Peyer's patch (tissue), 4 donors: ENCODE results near the gene DMD. TPM values are rescaled to one million over a fixed set of nuclear protein-coding genes. Genes with fewer than 3 reads are reported as not detected.

Experiments
- DNase-seq, 3 donors: peaks; one replicate each; pipeline ENCODE4 v3.0.0-alpha.2; 2017 to 2019
- H3K27ac ChIP-seq, 4 donors: fragments of 200-600 bp; sonication (generic); one replicate each; pipeline ENCODE4 v1.5.1; 2016 to 2019
- H3K27me3 ChIP-seq, 2 donors: fragments of 200-600 bp; sonication (generic); one replicate each; pipeline ENCODE4 v1.5.1; 2019
- H3K36me3 ChIP-seq, 3 donors: fragments of 200-600 bp; sonication (generic); one replicate each; pipeline ENCODE4 v1.5.1; 2016 to 2019
- H3K4me1 ChIP-seq, 4 donors: fragments of 200-600 bp; sonication (generic); one replicate each; pipeline ENCODE4 v1.5.1; 2016 to 2019
- H3K4me3 ChIP-seq, 4 donors: fragments of 200-600 bp; sonication (generic); 1 replicate in 3 of 4; 2 replicates in 1 of 4; pipeline ENCODE4 v1.5.1; 2016 to 2019; ENCODE audit warnings: mild to moderate bottlenecking in 1 of 4
- H3K9me3 ChIP-seq, 4 donors: fragments of 200-600 bp; sonication (generic); one replicate each; pipeline ENCODE4 v1.5.1; 2016 to 2019; ENCODE audit warnings: mild to moderate bottlenecking in 1 of 4
- POLR2A ChIP-seq, 2 donors: fragments of 450-650 bp; IDR thresholded peaks; one replicate each; pipeline ENCODE4 v1.5.1; 2017; ENCODE audit warnings: antibody characterized with exemption in 2 of 2, mild to moderate bottlenecking in 2 of 2, moderate library complexity in 2 of 2
- total RNA-seq, 4 donors: library from RNA; depleted of rRNA; stranded (reverse); fragments of >200 nt; gene quantifications; one replicate each; pipeline ENCODE4 v1.1.0, GENCODE V29; 2016
- TF ChIP-seq, protein P1 (sequence below), 6 experiments: fragments of 450-650 bp in 4 of 6; fragments of 200-600 bp in 2 of 6; sonication (generic) in 1 of 6; IDR thresholded peaks; one replicate each; pipeline ENCODE4 v1.5.1; 2017 to 2019; ENCODE audit warnings: antibody characterized with exemption in 6 of 6, mild to moderate bottlenecking in 3 of 6, moderate library complexity in 1 of 6

DMD gene
- total RNA-seq, 4 donors from 2014 or later = 15.8 to 109 (median 19.1) TPM

DNA sequence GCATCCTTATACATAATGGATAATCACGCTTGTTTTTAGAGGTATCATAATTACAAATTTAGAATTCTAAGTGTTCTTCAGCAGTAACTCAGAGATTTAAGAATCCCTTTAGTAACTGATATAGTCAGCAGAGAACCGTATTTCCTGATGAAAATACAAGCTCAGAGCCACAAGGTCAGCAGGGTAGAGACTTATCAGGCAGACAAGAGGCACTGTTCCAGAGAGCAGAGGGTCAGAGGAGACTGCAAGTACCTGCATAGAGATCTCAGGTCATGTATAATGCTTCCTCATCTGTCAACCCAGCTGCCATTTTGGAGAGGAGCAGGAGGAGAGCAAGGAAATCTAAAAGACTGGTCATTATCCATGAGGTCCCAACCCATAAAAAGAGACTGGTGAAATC is 1352.4 kb downstream of the DMD start:
- Histone ChIP-seq H3K27me3 (no peaks in the 10 kb centered on the region), H3K9me3 (no peaks in the 10 kb centered on the region), H3K4me1 (no peaks in the 10 kb centered on the region), H3K4me3 (no peak overlapping the region), H3K27ac (no peak overlapping the region), H3K36me3 (no peaks in the 10 kb centered on the region)
- TF ChIP-seq, protein P1, sequence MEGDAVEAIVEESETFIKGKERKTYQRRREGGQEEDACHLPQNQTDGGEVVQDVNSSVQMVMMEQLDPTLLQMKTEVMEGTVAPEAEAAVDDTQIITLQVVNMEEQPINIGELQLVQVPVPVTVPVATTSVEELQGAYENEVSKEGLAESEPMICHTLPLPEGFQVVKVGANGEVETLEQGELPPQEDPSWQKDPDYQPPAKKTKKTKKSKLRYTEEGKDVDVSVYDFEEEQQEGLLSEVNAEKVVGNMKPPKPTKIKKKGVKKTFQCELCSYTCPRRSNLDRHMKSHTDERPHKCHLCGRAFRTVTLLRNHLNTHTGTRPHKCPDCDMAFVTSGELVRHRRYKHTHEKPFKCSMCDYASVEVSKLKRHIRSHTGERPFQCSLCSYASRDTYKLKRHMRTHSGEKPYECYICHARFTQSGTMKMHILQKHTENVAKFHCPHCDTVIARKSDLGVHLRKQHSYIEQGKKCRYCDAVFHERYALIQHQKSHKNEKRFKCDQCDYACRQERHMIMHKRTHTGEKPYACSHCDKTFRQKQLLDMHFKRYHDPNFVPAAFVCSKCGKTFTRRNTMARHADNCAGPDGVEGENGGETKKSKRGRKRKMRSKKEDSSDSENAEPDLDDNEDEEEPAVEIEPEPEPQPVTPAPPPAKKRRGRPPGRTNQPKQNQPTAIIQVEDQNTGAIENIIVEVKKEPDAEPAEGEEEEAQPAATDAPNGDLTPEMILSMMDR (IDR thresholded peaks at IDR 0.05) = no peak
- DNase-seq = no peak

DNA sequence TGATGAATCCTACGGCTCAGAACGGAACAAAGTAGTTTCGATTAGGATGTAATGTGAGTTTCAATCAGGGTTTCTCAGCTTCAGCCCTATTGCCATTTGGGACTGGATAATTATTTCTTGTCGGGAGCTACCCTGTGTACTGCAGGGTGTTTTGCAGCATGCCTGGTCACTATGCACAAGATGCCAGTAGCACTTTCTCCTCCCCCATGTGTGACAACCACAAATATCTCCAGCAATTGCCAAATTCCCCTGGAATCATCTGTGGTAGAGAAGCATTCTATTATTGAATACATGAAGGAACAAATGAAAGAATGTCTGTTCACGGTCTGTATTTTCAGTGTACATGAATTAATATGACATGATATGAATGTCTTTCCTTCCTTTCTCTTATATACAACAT is 1356.6 kb downstream of the DMD start:
- Histone ChIP-seq H3K9me3 (no peaks in the 10 kb centered on the region), H3K4me1 (no peaks in the 10 kb centered on the region), H3K4me3 (no peak overlapping the region), H3K36me3 (no peaks in the 10 kb centered on the region), H3K27me3 (no peaks in the 10 kb centered on the region), H3K27ac (no peak overlapping the region)
- no peak for DNase-seq
- TF ChIP-seq POLR2A (IDR thresholded peaks at IDR 0.05) = no peak
- TF ChIP-seq, protein P1 (IDR thresholded peaks at IDR 0.05) = no peak

DNA sequence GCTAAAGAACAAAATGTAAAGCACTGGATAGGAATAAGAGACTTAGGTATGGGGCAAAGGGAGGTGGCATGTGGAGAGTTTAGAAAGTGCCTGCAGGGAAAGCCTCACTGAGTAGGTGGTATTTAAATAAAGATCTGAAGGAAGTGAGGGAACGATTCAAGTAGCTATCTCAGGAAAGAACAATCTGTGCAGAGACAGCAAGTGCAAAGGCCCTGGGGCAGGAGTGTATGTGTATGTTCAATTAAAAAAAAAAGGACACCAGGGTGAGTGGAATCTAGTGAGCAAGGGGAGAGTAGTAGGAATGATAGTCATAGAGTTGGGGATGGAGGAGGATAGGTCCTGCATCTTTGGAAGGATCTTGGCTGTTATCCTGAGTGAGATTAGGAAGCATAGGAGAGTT is 1359.6 kb downstream of the DMD start:
- DNase-seq = no peak
- no peaks in the 10 kb centered on the region for H3K27me3 ChIP-seq
- no peaks in the 10 kb centered on the region for H3K9me3 ChIP-seq
- no peak overlapping the region for H3K27ac ChIP-seq
- H3K4me3 ChIP-seq = no peak overlapping the region
- no peaks in the 10 kb centered on the region for H3K36me3 ChIP-seq
- H3K4me1 ChIP-seq = no peaks in the 10 kb centered on the region
- TF ChIP-seq POLR2A (IDR thresholded peaks at IDR 0.05) = no peak
- TF ChIP-seq, protein P1 (IDR thresholded peaks at IDR 0.05) = no peak

DNA sequence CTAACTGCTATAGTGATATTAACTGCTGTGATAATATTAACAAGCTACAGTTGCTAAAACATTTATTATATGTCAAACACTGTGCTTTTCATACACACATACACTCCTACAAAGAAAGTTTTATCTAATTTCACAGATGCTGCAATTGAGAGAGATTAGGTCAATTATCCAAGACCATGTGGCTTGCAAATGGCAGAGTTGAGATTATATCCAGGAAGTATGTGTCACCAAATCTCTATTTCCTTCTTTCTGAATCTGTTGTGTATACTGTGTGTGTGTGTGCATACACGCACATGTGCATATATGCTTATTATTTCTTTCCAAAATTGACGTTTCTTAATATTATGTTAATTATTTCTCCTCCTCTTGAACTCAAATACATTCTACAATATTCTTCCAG is 1363.6 kb downstream of the DMD start:
- TF ChIP-seq, protein P1 (IDR thresholded peaks at IDR 0.05) = no peak
- TF ChIP-seq POLR2A (IDR thresholded peaks at IDR 0.05) = no peak
- Histone ChIP-seq H3K4me3 (no peak overlapping the region), H3K9me3 (no peaks in the 10 kb centered on the region), H3K4me1 (no peaks in the 10 kb centered on the region), H3K36me3 (no peaks in the 10 kb centered on the region), H3K27ac (no peak overlapping the region), H3K27me3 (no peaks in the 10 kb centered on the region)
- no peak for DNase-seq

DNA sequence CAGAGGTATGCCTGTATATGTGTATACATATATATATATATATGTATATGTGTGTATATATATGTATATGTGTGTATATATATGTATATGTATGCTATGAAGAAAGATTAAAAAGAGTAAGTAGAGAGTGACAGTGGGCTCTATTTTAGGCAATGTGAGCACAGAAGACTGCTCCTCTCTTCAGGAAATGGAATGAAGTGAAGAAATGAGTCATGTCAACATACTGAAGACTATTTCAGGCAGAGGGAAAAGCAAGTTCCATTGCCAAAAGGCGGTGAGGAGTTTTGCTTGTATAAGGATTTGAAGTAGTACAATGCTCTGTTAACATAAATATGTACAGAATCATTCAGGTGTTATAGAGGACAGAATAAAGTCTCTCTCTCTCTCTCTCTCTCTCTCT is 1366.3 kb downstream of the DMD start:
- Histone ChIP-seq H3K27ac (no peak overlapping the region), H3K9me3 (no peaks in the 10 kb centered on the region), H3K27me3 (no peaks in the 10 kb centered on the region), H3K4me1 (no peaks in the 10 kb centered on the region), H3K4me3 (no peak overlapping the region), H3K36me3 (no peaks in the 10 kb centered on the region)
- TF ChIP-seq POLR2A (IDR thresholded peaks at IDR 0.05) = no peak
- TF ChIP-seq, protein P1 (IDR thresholded peaks at IDR 0.05) = no peak
- no peak for DNase-seq

DNA sequence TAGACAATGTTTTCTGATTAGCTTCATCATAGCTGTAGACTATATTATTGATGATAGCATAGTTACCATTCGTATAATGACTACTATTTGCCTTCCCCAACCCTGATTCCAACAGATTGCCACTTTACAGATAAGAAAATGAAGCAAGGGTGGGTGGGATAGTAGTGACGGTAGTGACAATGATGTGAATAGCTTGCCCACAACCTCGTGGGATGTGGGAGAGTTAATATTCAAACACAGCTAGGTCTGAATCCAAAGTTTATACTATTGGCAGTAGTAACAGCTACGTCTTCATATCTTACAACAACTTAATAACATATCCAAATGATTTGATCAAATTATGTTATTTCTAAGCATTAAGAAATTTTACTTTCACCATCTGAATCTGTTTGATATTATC is 1372.7 kb downstream of the DMD start:
- H3K27me3 ChIP-seq = no peaks in the 10 kb centered on the region
- no peak for DNase-seq
- no peaks in the 10 kb centered on the region for H3K9me3 ChIP-seq
- TF ChIP-seq, protein P1 (IDR thresholded peaks at IDR 0.05) = no peak
- TF ChIP-seq POLR2A (IDR thresholded peaks at IDR 0.05) = no peak
- no peak overlapping the region for H3K27ac ChIP-seq
- H3K4me1 ChIP-seq = no peaks in the 10 kb centered on the region
- no peak overlapping the region for H3K4me3 ChIP-seq
- no peaks in the 10 kb centered on the region for H3K36me3 ChIP-seq
